Measurements from ENCODE around the gene ANTXRL.
"Not testable (repeated sequence)": the region's sequence is repeated elsewhere in the genome, so short reads cannot be mapped to it uniquely, and the experiment has no call there.

ANTXRL gene

GRCh38 chr10:46312953-46313352, 26.2 kb downstream of the ANTXRL start:
- no peaks in the 10 kb centered on the region for H3K36me3 Mint-ChIP-seq (ENCODE audit: low read depth)

GRCh38 chr10:46314071-46314470, 27.3 kb downstream of the ANTXRL start:
- no peak for TF ChIP-seq CTCF (IDR thresholded peaks at IDR 0.05)
- H3K36me3 Mint-ChIP-seq (ENCODE audit: low read depth) = no peaks in the 10 kb centered on the region

More at GRCh38 chr10:46312953-46313352, 26.2 kb downstream of the ANTXRL start:
- Mint-ChIP-seq H3K4me1 (peaks cover 5% of the 10 kb centered on the region), H3K9me3 (no peaks in the 10 kb centered on the region), H3K27me3 (ENCODE audit: low read depth, poor library complexity) (peaks cover 6% of the 10 kb centered on the region), H3K27ac (no peak overlapping the region), H3K4me3 (no peak overlapping the region)
- no peak for DNase-seq
- TF ChIP-seq CTCF (IDR thresholded peaks at IDR 0.05) = no peak

GRCh38 chr10:46315071-46315860, 28.5 kb downstream of the ANTXRL start:
- H3K27ac Mint-ChIP-seq = not testable (repeated sequence)

More at GRCh38 chr10:46314071-46314470, 27.3 kb downstream of the ANTXRL start:
- no peak overlapping the region for H3K4me3 Mint-ChIP-seq
- H3K27me3 Mint-ChIP-seq (ENCODE audit: low read depth, poor library complexity) = peaks cover 6% of the 10 kb centered on the region
- H3K27ac Mint-ChIP-seq = no peak overlapping the region
- H3K9me3 Mint-ChIP-seq = no peaks in the 10 kb centered on the region
- peaks cover 6% of the 10 kb centered on the region for H3K4me1 Mint-ChIP-seq
- DNase-seq = no peak

GRCh38 chr10:46317370-46317769, 30.6 kb downstream of the ANTXRL start:
- Mint-ChIP-seq H3K27ac (no peak overlapping the region), H3K4me3 (no peak overlapping the region), H3K9me3 (no peaks in the 10 kb centered on the region), H3K4me1 (peaks cover 9% of the 10 kb centered on the region), H3K36me3 (ENCODE audit: low read depth) (no peaks in the 10 kb centered on the region), H3K27me3 (ENCODE audit: low read depth, poor library complexity) (peaks cover 6% of the 10 kb centered on the region)
- DNase-seq = no peak
- TF ChIP-seq CTCF (IDR thresholded peaks at IDR 0.05) = no peak

More at GRCh38 chr10:46315071-46315860, 28.5 kb downstream of the ANTXRL start:
- H3K4me3 Mint-ChIP-seq; H3K4me1 Mint-ChIP-seq; H3K36me3 Mint-ChIP-seq (ENCODE audit: low read depth); H3K9me3 Mint-ChIP-seq; H3K27me3 Mint-ChIP-seq (ENCODE audit: low read depth, poor library complexity); DNase-seq: not testable (repeated sequence)

- H3K27ac Mint-ChIP-seq = no peak overlapping the region
- no peak overlapping the region for H3K4me3 Mint-ChIP-seq
- no peak for TF ChIP-seq CTCF (IDR thresholded peaks at IDR 0.05)
- peaks cover 6% of the 10 kb centered on the region for H3K4me1 Mint-ChIP-seq
- DNase-seq = no peak
- no peaks in the 10 kb centered on the region for H3K36me3 Mint-ChIP-seq (ENCODE audit: low read depth)
- H3K9me3 Mint-ChIP-seq = no peaks in the 10 kb centered on the region
- H3K27me3 Mint-ChIP-seq (ENCODE audit: low read depth, poor library complexity) = peaks cover 6% of the 10 kb centered on the region
Measured at GRCh38 chr10:46317889-46318288, 31.1 kb downstream of the ANTXRL start.

GRCh38 chr10:46318799-46319198, 32.0 kb downstream of the ANTXRL start:
- no peak for TF ChIP-seq CTCF (IDR thresholded peaks at IDR 0.05)
- H3K27ac Mint-ChIP-seq = no peak overlapping the region
- peaks cover 5% of the 10 kb centered on the region for H3K4me1 Mint-ChIP-seq
- H3K9me3 Mint-ChIP-seq = no peaks in the 10 kb centered on the region
- H3K4me3 Mint-ChIP-seq = no peak overlapping the region
- no peak for DNase-seq
- H3K36me3 Mint-ChIP-seq (ENCODE audit: low read depth) = no peaks in the 10 kb centered on the region
- peaks cover 6% of the 10 kb centered on the region for H3K27me3 Mint-ChIP-seq (ENCODE audit: low read depth, poor library complexity)

Measured in nephron progenitor cell (in vitro differentiated cells).